ENCODE results near the gene CLIC5.

DNA sequence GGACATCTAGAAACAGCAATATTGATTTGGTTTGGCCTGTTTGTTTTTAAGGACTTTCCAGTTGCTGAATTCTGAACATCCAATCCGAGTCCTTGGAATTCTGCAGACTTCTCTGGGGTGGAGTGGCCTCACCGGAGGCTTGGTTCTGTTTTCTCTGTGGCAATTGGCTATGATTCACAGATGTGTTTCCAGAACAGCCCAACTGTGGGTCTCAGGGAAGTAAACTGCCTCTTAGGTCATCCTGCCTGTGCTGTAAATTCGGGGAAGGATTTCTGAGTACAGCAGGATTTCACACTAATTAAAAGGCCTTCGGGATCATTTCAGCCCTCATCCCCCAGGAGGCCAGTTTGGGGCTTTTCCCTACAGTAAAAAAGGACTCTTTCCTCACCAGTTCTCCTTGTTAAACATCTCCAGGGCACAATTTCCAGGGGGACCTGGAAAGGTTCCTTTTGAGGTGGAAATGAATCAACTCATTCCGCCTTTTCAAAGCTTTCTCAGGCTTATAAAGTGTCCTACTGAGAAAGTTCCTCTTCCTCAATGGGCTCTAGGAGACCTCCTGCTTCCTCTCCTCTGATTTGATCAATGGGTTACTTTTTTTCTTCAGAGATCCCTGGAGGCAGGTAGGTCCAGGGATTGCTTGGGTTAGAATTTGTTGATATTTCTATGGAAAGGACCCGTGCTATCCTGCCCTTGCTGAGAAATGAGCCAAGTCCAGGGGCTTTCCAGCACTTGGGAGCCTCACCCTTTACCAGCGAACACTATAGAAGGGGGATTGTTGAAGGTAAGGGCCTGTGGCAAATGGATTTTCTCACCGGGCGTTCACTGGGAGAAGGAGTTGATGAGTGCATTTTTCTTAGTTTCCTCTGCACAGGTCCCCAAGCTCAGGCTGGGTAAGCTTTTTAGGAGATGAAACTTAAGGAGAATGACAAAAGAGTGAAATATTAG, 114.6 kb downstream of the CLIC5 start:
- TF ChIP-seq SMC3 (conservative IDR thresholded peaks at IDR 0.05; ENCODE audit: poor library complexity) = no peak
- no peak for TF ChIP-seq RAD21 (conservative IDR thresholded peaks at IDR 0.05)
- TF ChIP-seq, protein P1, sequence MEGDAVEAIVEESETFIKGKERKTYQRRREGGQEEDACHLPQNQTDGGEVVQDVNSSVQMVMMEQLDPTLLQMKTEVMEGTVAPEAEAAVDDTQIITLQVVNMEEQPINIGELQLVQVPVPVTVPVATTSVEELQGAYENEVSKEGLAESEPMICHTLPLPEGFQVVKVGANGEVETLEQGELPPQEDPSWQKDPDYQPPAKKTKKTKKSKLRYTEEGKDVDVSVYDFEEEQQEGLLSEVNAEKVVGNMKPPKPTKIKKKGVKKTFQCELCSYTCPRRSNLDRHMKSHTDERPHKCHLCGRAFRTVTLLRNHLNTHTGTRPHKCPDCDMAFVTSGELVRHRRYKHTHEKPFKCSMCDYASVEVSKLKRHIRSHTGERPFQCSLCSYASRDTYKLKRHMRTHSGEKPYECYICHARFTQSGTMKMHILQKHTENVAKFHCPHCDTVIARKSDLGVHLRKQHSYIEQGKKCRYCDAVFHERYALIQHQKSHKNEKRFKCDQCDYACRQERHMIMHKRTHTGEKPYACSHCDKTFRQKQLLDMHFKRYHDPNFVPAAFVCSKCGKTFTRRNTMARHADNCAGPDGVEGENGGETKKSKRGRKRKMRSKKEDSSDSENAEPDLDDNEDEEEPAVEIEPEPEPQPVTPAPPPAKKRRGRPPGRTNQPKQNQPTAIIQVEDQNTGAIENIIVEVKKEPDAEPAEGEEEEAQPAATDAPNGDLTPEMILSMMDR (IDR thresholded peaks at IDR 0.05; ENCODE audit: poor library complexity, severe bottlenecking) = no peak
- no peak for TF ChIP-seq EP300 (conservative IDR thresholded peaks at IDR 0.05; ENCODE audit: poor library complexity, severe bottlenecking)
- TF ChIP-seq TAF1 (IDR thresholded peaks at IDR 0.05; ENCODE audit: low read depth) = no peak
- TF ChIP-seq MXI1 (conservative IDR thresholded peaks at IDR 0.05; ENCODE audit: poor library complexity, severe bottlenecking) = no peak
- no peak for TF ChIP-seq POLR2AphosphoS5 (IDR thresholded peaks at IDR 0.05)
- TF ChIP-seq, protein P2, sequence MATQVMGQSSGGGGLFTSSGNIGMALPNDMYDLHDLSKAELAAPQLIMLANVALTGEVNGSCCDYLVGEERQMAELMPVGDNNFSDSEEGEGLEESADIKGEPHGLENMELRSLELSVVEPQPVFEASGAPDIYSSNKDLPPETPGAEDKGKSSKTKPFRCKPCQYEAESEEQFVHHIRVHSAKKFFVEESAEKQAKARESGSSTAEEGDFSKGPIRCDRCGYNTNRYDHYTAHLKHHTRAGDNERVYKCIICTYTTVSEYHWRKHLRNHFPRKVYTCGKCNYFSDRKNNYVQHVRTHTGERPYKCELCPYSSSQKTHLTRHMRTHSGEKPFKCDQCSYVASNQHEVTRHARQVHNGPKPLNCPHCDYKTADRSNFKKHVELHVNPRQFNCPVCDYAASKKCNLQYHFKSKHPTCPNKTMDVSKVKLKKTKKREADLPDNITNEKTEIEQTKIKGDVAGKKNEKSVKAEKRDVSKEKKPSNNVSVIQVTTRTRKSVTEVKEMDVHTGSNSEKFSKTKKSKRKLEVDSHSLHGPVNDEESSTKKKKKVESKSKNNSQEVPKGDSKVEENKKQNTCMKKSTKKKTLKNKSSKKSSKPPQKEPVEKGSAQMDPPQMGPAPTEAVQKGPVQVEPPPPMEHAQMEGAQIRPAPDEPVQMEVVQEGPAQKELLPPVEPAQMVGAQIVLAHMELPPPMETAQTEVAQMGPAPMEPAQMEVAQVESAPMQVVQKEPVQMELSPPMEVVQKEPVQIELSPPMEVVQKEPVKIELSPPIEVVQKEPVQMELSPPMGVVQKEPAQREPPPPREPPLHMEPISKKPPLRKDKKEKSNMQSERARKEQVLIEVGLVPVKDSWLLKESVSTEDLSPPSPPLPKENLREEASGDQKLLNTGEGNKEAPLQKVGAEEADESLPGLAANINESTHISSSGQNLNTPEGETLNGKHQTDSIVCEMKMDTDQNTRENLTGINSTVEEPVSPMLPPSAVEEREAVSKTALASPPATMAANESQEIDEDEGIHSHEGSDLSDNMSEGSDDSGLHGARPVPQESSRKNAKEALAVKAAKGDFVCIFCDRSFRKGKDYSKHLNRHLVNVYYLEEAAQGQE (IDR thresholded peaks at IDR 0.05; ENCODE audit: borderline replicate concordance) = no peak
